ENCODE results near the gene RPS23. TPM values are rescaled to one million over a fixed set of nuclear protein-coding genes. Genes with fewer than 3 reads are reported as not detected.
A peak's percentile ranks its signal among the peaks of the same experiment; 100 is the strongest.

RPS23 gene
- total RNA-seq (1,000 to 10,000 TPM; 2,916 to 3,772 (median 3,224) TPM), total RNA-seq (949 to 1,607 (median 1,193) reads per million in 29 experiments)
- 6,564 TPM for total RNA-seq (2013)

DNA sequence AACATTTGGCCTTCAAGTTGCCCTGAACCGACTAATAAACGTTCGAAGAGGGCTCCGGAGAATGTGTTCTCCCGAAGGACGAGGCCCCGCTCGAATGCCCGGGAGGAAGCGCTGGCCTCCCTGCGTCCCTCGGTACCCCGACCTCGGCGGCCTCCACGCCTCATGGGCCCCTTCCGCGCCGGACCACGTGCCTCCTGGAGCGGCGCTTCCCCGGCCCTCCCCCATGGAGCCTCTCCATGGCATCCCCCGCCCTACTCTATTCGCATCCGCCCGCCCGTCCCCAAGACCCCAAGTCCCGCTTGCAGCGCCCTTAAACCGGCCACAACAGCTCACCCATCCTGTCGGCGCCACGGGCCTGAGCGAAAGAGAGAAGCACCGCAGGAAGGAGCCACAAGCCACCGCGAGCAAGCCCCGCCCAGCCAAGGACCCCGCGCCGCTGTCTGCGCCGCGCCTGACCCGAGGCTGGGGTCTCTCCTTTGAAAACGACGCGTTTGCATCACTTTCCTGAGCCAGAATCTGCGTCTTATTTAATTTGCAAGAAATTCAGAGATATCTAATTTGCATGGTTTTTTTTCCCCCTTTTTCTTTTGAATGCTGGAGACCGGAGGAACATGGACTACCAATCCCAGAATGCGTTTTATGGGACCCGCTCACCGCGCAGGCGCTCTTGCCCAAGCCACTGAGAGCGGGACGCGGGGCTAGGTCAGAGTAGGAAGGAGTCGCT lies at the start of gene RPS23:
Gene RPS23 (minus strand): TSS at position 368 of the 724 bp plus-strand sequence. CDS start 31 bp downstream, at position 337.
- peaks cover 35 to 53% (median 40%) of the 10 kb centered on the region in 3 donors for H3K4me1 Mint-ChIP-seq
- H3K27me3 ChIP-seq (replicated peaks in 1 of 2; ENCODE audit: control insufficient read depth in 2 of 2, extremely low read depth in 1 of 2, insufficient read depth in 2 of 2, low read length in 1 of 2), result no peaks in the 10 kb centered on the region
- H3K9me3 Mint-ChIP-seq, result no peaks in the 10 kb centered on the region
- peak; percentile 72 to 92 (median 80) for DNase-seq
- H3K27ac ChIP-seq (ENCODE audit: low read length), result peak within 1 kb of the TSS; percentile 68
- CTCF ChIA-PET, result interaction anchor here in 1 of 2 donors (0.6 to 0.9 kb wide), 2 partner anchors 426 to 1005 kb away, joined by 3 to 4 read pairs; no protein-coding TSS in a partner anchor
- peak within 1 kb of the TSS; percentile 100 for H3K27ac Mint-ChIP-seq
- peaks cover 4 to 17% of the 10 kb centered on the region in 2 experiments for H3K4me1 ChIP-seq (ENCODE audit: control insufficient read depth in 1 of 2, extremely low read depth in 1 of 2, insufficient read depth in 2 of 2, low read length in 2 of 2)
- peak within 1 kb of the TSS; percentile 91 to 97 (median 94) for H3K4me3 Mint-ChIP-seq
- no peaks in the 10 kb centered on the region for H3K9me3 ChIP-seq
- 0% methylated on average over 51 of the region's 60 CpGs for WGBS (ENCODE audit: insufficient coverage)
- peak; percentile 93 to 95 (median 94) for ATAC-seq (replicated peaks in 1 of 4)
- POLR2A ChIA-PET, result interaction anchor here (0.6 kb wide), 5 partner anchors 42 to 1624 kb away, joined by 3 to 9 read pairs (median 5); partner anchors contain the start of genes DHFR (in 2 of the 2), MSH3 (in 1 of the 2) and ZCCHC9 (in 1 of the 2)
- no peaks in the 10 kb centered on the region for H3K27me3 Mint-ChIP-seq
- peak within 1 kb of the TSS; percentile 69 to 87 for H3K4me3 ChIP-seq (ENCODE audit: control insufficient read depth in 1 of 2, extremely low read depth in 1 of 2, low read length in 1 of 2)
- H3K36me3 ChIP-seq (ENCODE audit: control insufficient read depth in 2 of 2, extremely low read depth in 1 of 2, insufficient read depth in 1 of 2, low read length in 1 of 2), result peaks cover 3 to 25% of the 10 kb centered on the region in 2 donors
- H3K36me3 Mint-ChIP-seq, result peaks cover 37% of the 10 kb centered on the region

DNA sequence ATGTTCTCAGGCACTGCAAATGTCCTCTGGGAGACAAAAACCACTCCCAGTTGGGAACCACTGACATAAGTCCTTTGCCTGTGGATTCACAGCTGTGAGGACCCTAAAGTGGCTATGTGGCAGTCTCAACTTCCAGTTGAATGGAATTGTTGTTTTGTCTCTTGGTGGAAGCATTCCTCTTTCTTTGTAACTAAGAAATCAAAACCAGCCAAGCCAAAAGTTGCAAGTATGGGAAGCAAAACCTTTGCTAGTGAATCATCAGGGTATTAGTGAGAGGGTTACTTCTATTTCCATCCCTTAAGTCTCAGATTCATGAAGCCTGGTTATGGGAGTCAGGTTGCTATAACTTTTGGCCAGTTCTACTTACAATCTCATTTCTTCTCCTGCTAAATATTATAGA lies 49.8 kb upstream of the RPS23 start:
- H3K27me3 Mint-ChIP-seq, result peaks cover 10 to 14% of the 10 kb centered on the region in 2 donors
- H3K9me3 Mint-ChIP-seq, result peaks cover 0 to 3% (median 0%) of the 10 kb centered on the region in 3 donors
- Histone ChIP-seq H3K4me1 (ENCODE audit: control insufficient read depth in 1 of 2, extremely low read depth in 1 of 2, insufficient read depth in 2 of 2, low read length in 2 of 2) (no peaks in the 10 kb centered on the region), H3K4me3 (ENCODE audit: control insufficient read depth in 1 of 2, extremely low read depth in 1 of 2, low read length in 1 of 2) (no peak overlapping the region), H3K27ac (ENCODE audit: low read length) (no peak overlapping the region), H3K36me3 (ENCODE audit: control insufficient read depth in 2 of 2, extremely low read depth in 1 of 2, insufficient read depth in 1 of 2, low read length in 1 of 2) (no peaks in the 10 kb centered on the region), H3K27me3 (replicated peaks in 1 of 2; ENCODE audit: control insufficient read depth in 2 of 2, extremely low read depth in 1 of 2, insufficient read depth in 2 of 2, low read length in 1 of 2) (peaks cover 0 to 5% of the 10 kb centered on the region in 2 experiments), H3K9me3 (no peaks in the 10 kb centered on the region)
- ATAC-seq (replicated peaks in 1 of 4) (no peak), DNase-seq (no peak)
- no peaks in the 10 kb centered on the region for H3K4me1 Mint-ChIP-seq
- POLR2A ChIA-PET, result no interaction called here
- H3K27ac Mint-ChIP-seq, result no peak overlapping the region
- no peaks in the 10 kb centered on the region for H3K36me3 Mint-ChIP-seq
- CTCF ChIA-PET, result no interaction called here
- no peak overlapping the region for H3K4me3 Mint-ChIP-seq

DNA sequence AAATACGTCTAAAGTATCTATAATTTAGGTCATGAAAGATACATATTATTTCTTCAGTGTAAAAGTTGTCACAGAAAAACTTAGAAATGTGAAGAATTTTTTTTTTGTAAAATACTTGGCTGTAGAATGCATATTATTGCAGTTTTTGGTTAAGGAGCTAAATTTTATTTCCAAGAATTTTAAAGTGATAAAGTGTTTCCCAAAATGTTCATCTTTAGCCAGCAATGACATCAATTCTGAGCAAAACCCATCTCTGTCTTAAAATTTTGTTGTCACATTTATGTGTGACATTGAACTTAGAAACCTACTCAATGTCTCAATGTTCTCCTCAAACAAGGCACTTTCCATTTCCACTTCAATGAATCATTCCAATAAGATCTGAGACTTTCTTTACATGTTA lies 47.8 kb upstream of the RPS23 start:
- no peaks in the 10 kb centered on the region for H3K36me3 ChIP-seq (ENCODE audit: control insufficient read depth in 2 of 2, extremely low read depth in 1 of 2, insufficient read depth in 1 of 2, low read length in 1 of 2)
- Mint-ChIP-seq H3K27me3 (peaks cover 21 to 25% of the 10 kb centered on the region in 2 donors), H3K9me3 (peaks cover 0 to 3% (median 0%) of the 10 kb centered on the region in 3 donors), H3K27ac (no peak overlapping the region), H3K4me1 (no peaks in the 10 kb centered on the region), H3K4me3 (no peak overlapping the region), H3K36me3 (no peaks in the 10 kb centered on the region)
- peaks cover 0 to 5% of the 10 kb centered on the region in 2 experiments for H3K27me3 ChIP-seq (replicated peaks in 1 of 2; ENCODE audit: control insufficient read depth in 2 of 2, extremely low read depth in 1 of 2, insufficient read depth in 2 of 2, low read length in 1 of 2)
- no peak overlapping the region for H3K27ac ChIP-seq (ENCODE audit: low read length)
- ChIA-PET CTCF (interaction anchor here in 1 of 2 donors (0.7 kb wide), 1 partner anchor 488 kb away, joined by 3 read pairs; no protein-coding TSS in a partner anchor), POLR2A (no interaction called here)
- ATAC-seq (replicated peaks in 1 of 4), result no peak
- H3K4me3 ChIP-seq (ENCODE audit: control insufficient read depth in 1 of 2, extremely low read depth in 1 of 2, low read length in 1 of 2), result no peak overlapping the region
- no peaks in the 10 kb centered on the region for H3K4me1 ChIP-seq (ENCODE audit: control insufficient read depth in 1 of 2, extremely low read depth in 1 of 2, insufficient read depth in 2 of 2, low read length in 2 of 2)
- H3K9me3 ChIP-seq, result no peaks in the 10 kb centered on the region
- DNase-seq, result no peak
- no CpG with 5 or more reads among the region's 1 CpG for WGBS (ENCODE audit: insufficient coverage)

DNA sequence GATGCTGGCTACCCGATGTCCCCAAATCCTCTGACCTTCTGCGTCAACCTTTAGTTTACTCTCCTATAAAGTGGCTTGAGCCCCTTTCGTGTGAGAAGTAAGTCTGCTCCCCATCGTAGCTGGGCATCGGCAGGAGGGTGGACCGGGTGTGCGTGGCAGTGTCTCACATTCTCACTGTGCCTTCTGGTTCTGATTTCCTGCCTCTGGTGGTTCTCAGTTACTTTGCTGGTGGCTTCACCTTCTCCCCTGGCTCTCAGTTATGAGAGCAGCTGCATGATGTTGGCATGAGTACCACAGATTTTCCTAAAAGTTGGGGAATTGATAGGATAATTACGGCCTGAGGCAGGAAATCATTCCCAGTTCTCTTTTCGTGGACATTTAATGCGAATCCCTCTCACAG lies 47.0 kb upstream of the RPS23 start:
- CTCF ChIA-PET, result no interaction called here
- Histone ChIP-seq H3K27ac (ENCODE audit: low read length) (no peak overlapping the region), H3K4me3 (ENCODE audit: control insufficient read depth in 1 of 2, extremely low read depth in 1 of 2, low read length in 1 of 2) (no peak overlapping the region), H3K9me3 (no peaks in the 10 kb centered on the region), H3K27me3 (replicated peaks in 1 of 2; ENCODE audit: control insufficient read depth in 2 of 2, extremely low read depth in 1 of 2, insufficient read depth in 2 of 2, low read length in 1 of 2) (peaks cover 0 to 5% of the 10 kb centered on the region in 2 experiments), H3K36me3 (ENCODE audit: control insufficient read depth in 2 of 2, extremely low read depth in 1 of 2, insufficient read depth in 1 of 2, low read length in 1 of 2) (no peaks in the 10 kb centered on the region), H3K4me1 (ENCODE audit: control insufficient read depth in 1 of 2, extremely low read depth in 1 of 2, insufficient read depth in 2 of 2, low read length in 2 of 2) (no peaks in the 10 kb centered on the region)
- POLR2A ChIA-PET, result interaction anchor here in 1 of 2 donors (0.5 kb wide), 1 partner anchor 14 kb away, joined by 5 read pairs; no protein-coding TSS in a partner anchor
- ATAC-seq (replicated peaks in 1 of 4) (no peak), DNase-seq (no peak)
- no peak overlapping the region for H3K4me3 Mint-ChIP-seq
- peaks cover 0 to 3% (median 0%) of the 10 kb centered on the region in 3 donors for H3K9me3 Mint-ChIP-seq
- peaks cover 22 to 25% of the 10 kb centered on the region in 2 donors for H3K27me3 Mint-ChIP-seq
- 94% methylated on average over 7 of the region's 10 CpGs for WGBS (ENCODE audit: insufficient coverage)
- H3K27ac Mint-ChIP-seq, result no peak overlapping the region
- no peaks in the 10 kb centered on the region for H3K36me3 Mint-ChIP-seq
- no peaks in the 10 kb centered on the region for H3K4me1 Mint-ChIP-seq

DNA sequence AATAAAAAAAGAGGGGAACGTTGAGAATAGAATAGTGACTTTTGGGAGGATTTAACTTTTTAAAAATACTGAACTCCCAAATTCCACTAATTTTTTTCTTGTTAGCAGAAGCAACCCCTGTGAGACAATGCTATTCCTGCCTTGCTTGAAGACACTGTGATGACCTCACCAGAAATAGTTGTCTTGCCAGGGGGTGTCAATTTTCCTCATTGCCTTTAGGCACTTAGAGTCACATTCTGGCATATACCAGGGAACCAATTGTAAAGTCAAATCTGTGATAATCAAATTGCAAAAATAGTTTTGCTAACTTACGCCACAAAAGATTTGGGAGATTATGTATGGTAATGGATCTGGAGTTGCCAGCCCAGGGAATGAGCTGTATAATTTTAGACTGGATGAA lies 42.8 kb upstream of the RPS23 start:
- no peaks in the 10 kb centered on the region for H3K36me3 ChIP-seq (ENCODE audit: control insufficient read depth in 2 of 2, extremely low read depth in 1 of 2, insufficient read depth in 1 of 2, low read length in 1 of 2)
- H3K27ac Mint-ChIP-seq, result no peak overlapping the region
- H3K9me3 Mint-ChIP-seq, result no peaks in the 10 kb centered on the region
- CTCF ChIA-PET, result no interaction called here
- no peak overlapping the region for H3K4me3 ChIP-seq (ENCODE audit: control insufficient read depth in 1 of 2, extremely low read depth in 1 of 2, low read length in 1 of 2)
- no peaks in the 10 kb centered on the region for H3K36me3 Mint-ChIP-seq
- peaks cover 0 to 9% of the 10 kb centered on the region in 2 experiments for H3K27me3 ChIP-seq (replicated peaks in 1 of 2; ENCODE audit: control insufficient read depth in 2 of 2, extremely low read depth in 1 of 2, insufficient read depth in 2 of 2, low read length in 1 of 2)
- H3K4me3 Mint-ChIP-seq, result no peak overlapping the region
- no peaks in the 10 kb centered on the region for H3K9me3 ChIP-seq
- POLR2A ChIA-PET, result interaction anchor here in 1 of 2 donors (0.7 kb wide), 1 partner anchor 59 kb away, joined by 3 read pairs; no protein-coding TSS in a partner anchor
- peaks cover 20% of the 10 kb centered on the region in 2 donors for H3K27me3 Mint-ChIP-seq
- H3K27ac ChIP-seq (ENCODE audit: low read length), result no peak overlapping the region
- H3K4me1 Mint-ChIP-seq, result no peaks in the 10 kb centered on the region
- WGBS (ENCODE audit: insufficient coverage), result 100% methylated on average over 1 of the region's 2 CpGs
- ATAC-seq (replicated peaks in 1 of 4), result no peak
- DNase-seq, result no peak
- no peaks in the 10 kb centered on the region for H3K4me1 ChIP-seq (ENCODE audit: control insufficient read depth in 1 of 2, extremely low read depth in 1 of 2, insufficient read depth in 2 of 2, low read length in 2 of 2)

DNA sequence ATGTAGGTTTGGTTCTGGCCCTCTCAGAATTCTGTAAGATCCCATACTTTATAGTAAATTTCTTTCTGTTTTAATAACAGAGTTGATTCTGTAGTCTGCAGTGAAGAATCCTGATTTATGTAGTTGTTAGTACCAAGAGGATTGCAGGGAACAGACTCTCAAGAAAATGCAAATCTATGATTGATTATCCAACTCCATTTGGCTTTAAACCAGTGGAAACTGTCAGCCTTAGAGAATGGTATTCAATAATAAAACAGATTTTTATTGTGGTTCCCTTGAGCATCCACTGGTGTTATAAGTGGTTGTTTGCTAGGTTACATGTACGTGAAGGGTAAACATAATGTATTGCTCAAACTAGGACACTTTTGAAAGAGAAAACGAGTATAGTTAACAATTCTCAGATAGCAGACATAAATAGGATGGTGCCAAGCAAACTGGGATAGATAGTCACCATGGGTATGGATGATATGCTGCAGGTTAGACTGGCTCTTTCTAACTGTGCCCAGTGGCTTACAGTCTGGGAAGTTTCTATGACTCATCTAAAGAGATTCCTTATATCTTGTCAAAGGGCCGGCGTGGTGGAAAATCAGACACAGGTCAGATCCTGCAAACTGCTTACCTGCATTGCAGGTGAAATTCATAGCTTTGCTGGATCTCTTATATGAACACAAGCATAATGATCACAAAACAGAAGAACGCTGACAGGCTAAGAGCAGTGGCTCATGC lies 41.7 kb upstream of the RPS23 start:
- no peaks in the 10 kb centered on the region for H3K36me3 Mint-ChIP-seq
- H3K4me3 ChIP-seq (ENCODE audit: control insufficient read depth in 1 of 2, extremely low read depth in 1 of 2, low read length in 1 of 2), result no peak overlapping the region
- ChIA-PET POLR2A (no interaction called here), CTCF (no interaction called here)
- H3K4me1 ChIP-seq (ENCODE audit: control insufficient read depth in 1 of 2, extremely low read depth in 1 of 2, insufficient read depth in 2 of 2, low read length in 2 of 2), result no peaks in the 10 kb centered on the region
- DNase-seq (no peak), ATAC-seq (replicated peaks in 1 of 4) (no peak)
- no peaks in the 10 kb centered on the region for H3K9me3 ChIP-seq
- H3K36me3 ChIP-seq (ENCODE audit: control insufficient read depth in 2 of 2, extremely low read depth in 1 of 2, insufficient read depth in 1 of 2, low read length in 1 of 2), result no peaks in the 10 kb centered on the region
- no peaks in the 10 kb centered on the region for H3K4me1 Mint-ChIP-seq
- WGBS (ENCODE audit: insufficient coverage), result 80% methylated on average over 5 of the region's 5 CpGs
- H3K27ac ChIP-seq (ENCODE audit: low read length), result no peak overlapping the region
- H3K27me3 ChIP-seq (replicated peaks in 1 of 2; ENCODE audit: control insufficient read depth in 2 of 2, extremely low read depth in 1 of 2, insufficient read depth in 2 of 2, low read length in 1 of 2), result peaks cover 0 to 9% of the 10 kb centered on the region in 2 experiments
- no peaks in the 10 kb centered on the region for H3K9me3 Mint-ChIP-seq
- peaks cover 18 to 20% of the 10 kb centered on the region in 2 donors for H3K27me3 Mint-ChIP-seq
- no peak overlapping the region for H3K4me3 Mint-ChIP-seq
- no peak overlapping the region for H3K27ac Mint-ChIP-seq

Data from T-cell (primary cell).